ENCODE data around the gene FERMT2. TPM values are rescaled to one million over a fixed set of nuclear protein-coding genes. Genes with fewer than 3 reads are reported as not detected.

Gene FERMT2
- total and polyA plus RNA-seq, 12 donors = 22.8 to 53.8 (median 40.1) TPM

- intact Hi-C loops (cut with DNase I) = no loop called here
- Histone ChIP-seq H3K4me3 (no peak overlapping the region), H3K27me3 (no peaks in the 10 kb centered on the region), H3K4me1 (replicated peaks in 1 of 2) (peaks cover 4 to 17% of the 10 kb centered on the region in 2 donors), H3K36me3 (replicated peaks in 1 of 2) (no peaks in the 10 kb centered on the region), H3K27ac (no peak overlapping the region), H3K9me3 (replicated peaks in 1 of 3) (no peaks in the 10 kb centered on the region)
- DNase-seq = no peak
- 84 to 86% (median 85%) methylated on average over 5 of the region's 5 CpGs for WGBS, 4 donors
- TF ChIP-seq POLR2A (IDR thresholded peaks at IDR 0.05) (no peak), CTCF (IDR thresholded peaks at IDR 0.05) (no peak)
Measured at GRCh38 chr14:52848626-52849025, 102.2 kb downstream of the FERMT2 start.

- Histone ChIP-seq H3K27me3 (no peaks in the 10 kb centered on the region), H3K27ac (no peak overlapping the region), H3K4me1 (replicated peaks in 1 of 2) (peaks cover 4 to 11% of the 10 kb centered on the region in 2 donors), H3K4me3 (no peak overlapping the region), H3K9me3 (replicated peaks in 1 of 3) (no peaks in the 10 kb centered on the region), H3K36me3 (replicated peaks in 1 of 2) (no peaks in the 10 kb centered on the region)
- DNase-seq = no peak
- no peak for TF ChIP-seq POLR2A (IDR thresholded peaks at IDR 0.05)
- TF ChIP-seq CTCF (IDR thresholded peaks at IDR 0.05) = no peak
- WGBS, 4 donors = 75 to 84% (median 76%) methylated on average over 5 of the region's 5 CpGs
- intact Hi-C loops (cut with DNase I) = no loop called here
Measured at GRCh38 chr14:52846591-52846990, 104.3 kb downstream of the FERMT2 start.

GRCh38 chr14:52845081-52845480 lies 105.8 kb downstream of the FERMT2 start:
- H3K4me1 ChIP-seq (replicated peaks in 1 of 2) = peaks cover 4 to 20% of the 10 kb centered on the region in 2 donors
- H3K36me3 ChIP-seq (replicated peaks in 1 of 2) = no peaks in the 10 kb centered on the region
- WGBS, 4 donors = 57 to 70% (median 67%) methylated on average over 5 of the region's 5 CpGs
- H3K4me3 ChIP-seq = no peak overlapping the region
- no peaks in the 10 kb centered on the region for H3K9me3 ChIP-seq (replicated peaks in 1 of 3)
- intact Hi-C loops (cut with DNase I) = no loop called here
- H3K27me3 ChIP-seq = no peaks in the 10 kb centered on the region
- DNase-seq = no peak
- no peak for TF ChIP-seq CTCF (IDR thresholded peaks at IDR 0.05)
- H3K27ac ChIP-seq = peak overlapping the region in 2 of 5 donors; percentile 43 to 56

GRCh38 chr14:52844262-52845060 lies 106.4 kb downstream of the FERMT2 start:
- 57 to 63% (median 59%) methylated on average over 6 of the region's 6 CpGs for WGBS, 4 donors
- H3K9me3 ChIP-seq (replicated peaks in 1 of 3) = no peaks in the 10 kb centered on the region
- no peaks in the 10 kb centered on the region for H3K27me3 ChIP-seq
- no peak overlapping the region for H3K4me3 ChIP-seq
- intact Hi-C loops (cut with DNase I) = no loop called here
- peak overlapping the region in 2 of 5 donors; percentile 43 to 56 for H3K27ac ChIP-seq
- H3K4me1 ChIP-seq (replicated peaks in 1 of 2) = peaks cover 4 to 20% of the 10 kb centered on the region in 2 donors
- no peak for TF ChIP-seq POLR2A (IDR thresholded peaks at IDR 0.05)
- TF ChIP-seq CTCF (IDR thresholded peaks at IDR 0.05) = no peak
- DNase-seq = no peak
- no peaks in the 10 kb centered on the region for H3K36me3 ChIP-seq (replicated peaks in 1 of 2)
